Bronchial epithelial cell (primary cell): ENCODE measurements around the gene SNX5. TPM values are rescaled to one million over a fixed set of nuclear protein-coding genes. Genes with fewer than 3 reads are reported as not detected.

ENCODE experiments used
- DNase-seq: peaks from one replicate; pipeline ENCODE4 v3.0.0-alpha.2; 2010; ENCODE audit warnings: low read depth
- FAIRE-seq: peaks from 2 replicates; lab custom pipeline; 2011; peaks lifted over from hg19 to GRCh38; lab: Jason Lieb, UNC
- H3K27me3 ChIP-seq: 2 replicates; pipeline ENCODE4 v1.5.1; 2011; ENCODE audit warnings: low read length; ENCODE audit not compliant: control insufficient read depth, insufficient read depth
- H3K36me3 ChIP-seq: 2 replicates; pipeline ENCODE4 v1.5.1; 2011; ENCODE audit warnings: low read length; ENCODE audit not compliant: control insufficient read depth, insufficient read depth
- H3K4me3 ChIP-seq: 2 replicates; pipeline ENCODE4 v1.5.1; 2011; ENCODE audit warnings: mild to moderate bottlenecking, low read depth, low read length, control low read depth
- CTCF ChIP-seq: IDR thresholded peaks from 2 replicates; pipeline ENCODE4 v1.5.1; 2011; ENCODE audit warnings: mild to moderate bottlenecking, moderate library complexity, low read length, control low read depth, inconsistent platforms; ENCODE audit not compliant: insufficient read depth, severe bottlenecking
- total RNA-seq: library from RNA; depleted of rRNA; stranded (reverse); fragments of >200 nt; gene quantifications from 2 replicates; pipeline ENCODE4 v1.2.1, GENCODE V29; 2014

Gene SNX5
- total RNA-seq, 1 donor from 2014 or later, result 152 TPM

DNA sequence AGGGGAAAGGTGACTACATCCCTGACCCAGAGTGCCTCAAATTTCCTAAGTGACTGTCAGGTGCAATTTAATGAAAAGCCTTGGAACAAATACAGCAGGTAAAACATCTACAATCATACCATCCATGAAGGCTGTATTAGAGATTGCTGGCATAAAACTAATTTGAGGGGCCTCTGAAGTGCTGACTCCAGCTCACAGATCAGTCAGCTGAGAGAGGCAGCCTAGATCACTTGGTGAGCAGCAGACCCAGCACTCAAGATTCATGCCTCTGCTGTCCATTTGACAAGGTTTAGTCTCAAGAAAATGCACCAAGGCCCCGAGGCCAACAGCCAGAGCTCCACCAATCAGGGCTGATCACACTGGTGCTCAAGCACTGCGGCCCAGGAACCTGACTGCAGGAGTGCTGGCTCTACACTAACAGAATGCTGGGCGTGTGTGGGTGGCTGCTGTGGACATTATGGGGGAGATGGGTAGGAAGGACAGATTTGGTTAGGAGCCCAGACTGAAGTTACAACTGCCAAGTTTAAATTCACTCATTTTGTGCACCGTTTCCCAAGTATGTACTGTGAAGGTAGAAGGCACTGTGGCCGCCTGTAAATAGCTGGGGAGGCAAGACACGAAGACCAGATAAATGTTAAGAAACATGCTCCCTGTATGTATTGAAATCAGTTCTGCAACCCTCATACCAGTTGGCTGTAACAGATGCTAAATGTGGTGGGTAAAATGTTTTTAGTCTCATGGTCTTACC lies 28.2 kb downstream of the SNX5 start:
- no peak for TF ChIP-seq CTCF
- DNase-seq, result no peak
- FAIRE-seq, result no peak
- H3K27me3 ChIP-seq, result no peaks in the 10 kb centered on the region
- no peak overlapping the region for H3K4me3 ChIP-seq
- H3K36me3 ChIP-seq, result peaks cover 10% of the 10 kb centered on the region

DNA sequence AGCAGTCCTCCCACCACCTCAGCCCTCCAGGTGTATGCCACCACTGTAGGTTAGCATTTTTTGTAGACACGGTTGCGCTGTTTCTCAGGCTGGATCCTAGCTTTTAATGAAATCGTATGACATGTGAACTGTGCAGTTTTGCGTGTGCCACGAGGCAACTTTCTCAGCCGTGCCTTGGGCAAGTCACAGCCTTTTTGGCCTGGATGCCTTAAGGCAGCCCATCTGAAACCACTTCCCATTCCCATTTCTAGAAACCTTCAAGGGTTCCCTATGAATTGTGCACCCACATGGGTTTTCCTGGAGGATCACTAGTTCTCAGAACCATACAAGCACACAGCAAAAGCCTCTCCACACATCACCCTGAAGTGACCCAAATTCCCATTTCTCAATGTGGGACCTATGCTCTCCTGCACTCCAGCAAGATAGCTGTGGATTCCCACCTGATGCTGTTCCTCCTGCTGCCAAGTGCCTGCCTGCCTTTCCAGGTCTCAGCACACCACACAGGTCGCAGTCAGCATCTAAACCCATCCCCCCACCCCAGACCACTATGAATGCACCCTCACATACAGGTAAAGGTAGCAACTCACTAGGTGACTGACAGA lies 28.9 kb downstream of the SNX5 start:
- FAIRE-seq (no peak), DNase-seq (no peak)
- no peaks in the 10 kb centered on the region for H3K27me3 ChIP-seq
- H3K4me3 ChIP-seq, result no peak overlapping the region
- TF ChIP-seq CTCF, result no peak
- peaks cover 6% of the 10 kb centered on the region for H3K36me3 ChIP-seq

DNA sequence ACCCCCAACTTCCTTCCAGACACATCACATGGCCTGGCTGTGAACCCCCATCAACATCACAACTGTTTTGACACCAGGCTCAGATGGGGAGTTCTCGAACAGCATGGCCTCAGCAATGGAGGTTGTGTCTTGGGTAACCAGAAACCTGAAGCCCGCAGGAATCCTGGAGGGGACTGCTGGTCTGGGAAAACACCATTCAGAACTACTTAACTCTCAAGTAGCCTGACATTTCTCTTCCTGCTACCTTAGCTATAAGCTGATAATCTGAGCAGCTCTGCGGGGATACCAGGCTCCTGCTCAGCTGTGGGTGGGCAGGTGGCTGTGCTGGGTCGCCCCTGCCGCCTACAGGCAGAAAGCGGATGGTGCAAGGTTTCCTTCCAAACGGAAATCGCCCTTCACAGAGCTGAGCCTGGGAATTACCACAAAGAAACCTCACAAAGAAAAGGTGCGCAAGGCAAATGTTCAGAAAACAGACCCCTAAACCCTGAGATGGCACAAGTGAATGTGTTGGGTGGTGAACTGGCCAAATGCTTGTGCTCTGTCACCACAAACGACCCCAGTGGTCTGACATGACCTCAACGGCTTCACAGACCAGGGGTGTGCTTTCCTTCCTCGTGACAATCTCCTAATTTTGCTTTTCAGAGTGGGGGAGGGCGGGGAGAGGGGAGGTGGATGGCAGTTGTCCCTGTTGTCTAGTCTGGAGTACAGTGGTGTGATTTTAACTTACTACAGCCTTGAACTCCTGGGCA lies 29.5 kb downstream of the SNX5 start:
- no peak overlapping the region for H3K4me3 ChIP-seq
- H3K27me3 ChIP-seq, result no peaks in the 10 kb centered on the region
- DNase-seq (peak; percentile 42), FAIRE-seq (no peak)
- peaks cover 6% of the 10 kb centered on the region for H3K36me3 ChIP-seq
- peak; percentile 88 for TF ChIP-seq CTCF

- no peak for TF ChIP-seq CTCF
- no peak for DNase-seq
- no peaks in the 10 kb centered on the region for H3K36me3 ChIP-seq
- no peaks in the 10 kb centered on the region for H3K27me3 ChIP-seq
- H3K4me3 ChIP-seq, result no peak overlapping the region
- no peak for FAIRE-seq
These were observed 31.5 kb downstream of the SNX5 start for GRCh38 chr20:17936761-17937732.

GRCh38 chr20:17936286-17936760 lies 32.3 kb downstream of the SNX5 start:
- TF ChIP-seq CTCF, result no peak
- DNase-seq (no peak), FAIRE-seq (peak; percentile 13)
- no peaks in the 10 kb centered on the region for H3K27me3 ChIP-seq
- no peaks in the 10 kb centered on the region for H3K36me3 ChIP-seq
- no peak overlapping the region for H3K4me3 ChIP-seq
